Caco-2 (cell line): ENCODE measurements around the gene CATSPERD. TPM values are rescaled to one million over a fixed set of nuclear protein-coding genes. Genes with fewer than 3 reads are reported as not detected.

Source experiments
- BruUV-seq: library from RNA; stranded (reverse); fragments of 400-500 nt; replicated peaks from 2 replicates; lab custom pipeline; 2021; lab: Mats Ljungman, UMichigan
- CTCF ChIA-PET: fragments of 300-600 bp; sonication (Branson Sonifier 250); formaldehyde crosslinking; loops from one replicate; lab custom pipeline; 2022; ENCODE audit warnings: antibody characterized with exemption; lab: Charles Lee
- POLR2A ChIA-PET: fragments of 300-600 bp; sonication (Branson Sonifier 250); formaldehyde crosslinking; loops from one replicate; lab custom pipeline; 2022; ENCODE audit warnings: antibody characterized with exemption; lab: Charles Lee
- DNase-seq, 2 experiments: peaks; one replicate each; pipeline versions ENCODE4 v3.0.0 to v3.0.0-alpha.2; 2020 to 2022
- H3K27me3 ChIP-seq: replicated peaks from 2 replicates; pipeline ENCODE4 v1.6.0; 2011; ENCODE audit warnings: low read length; ENCODE audit not compliant: control insufficient read depth, insufficient read depth
- H3K36me3 ChIP-seq: 2 replicates; pipeline ENCODE4 v1.5.1; 2011; ENCODE audit warnings: low read length; ENCODE audit not compliant: control insufficient read depth, insufficient read depth
- H3K4me1 ChIP-seq: fragments of 250-450 bp; sonication (Bioruptor Pico); 2 replicates; pipeline ENCODE4 v1.5.1; 2020; ENCODE audit warnings: mild to moderate bottlenecking
- H3K4me3 ChIP-seq: 2 replicates; pipeline ENCODE4 v1.5.1; 2011; ENCODE audit warnings: low read depth, mild to moderate bottlenecking, control low read depth, low read length
- H3K9me3 ChIP-seq: fragments of 250-450 bp; sonication (Bioruptor Pico); 2 replicates; pipeline ENCODE4 v1.5.1; 2020; ENCODE audit warnings: mild to moderate bottlenecking, moderate library complexity
- H3K27ac Mint-ChIP-seq: one replicate; pipeline ENCODE4 v1.8.0; 2022; ENCODE audit warnings: mixed read lengths; ENCODE audit not compliant: unreplicated experiment
- H3K27me3 Mint-ChIP-seq: one replicate; pipeline ENCODE4 v1.8.0; 2022; ENCODE audit warnings: mixed read lengths; ENCODE audit not compliant: insufficient read depth, unreplicated experiment
- H3K36me3 Mint-ChIP-seq: one replicate; pipeline ENCODE4 v1.8.0; 2022; ENCODE audit warnings: mild to moderate bottlenecking, mixed read lengths; ENCODE audit not compliant: insufficient read depth, unreplicated experiment
- H3K4me1 Mint-ChIP-seq: one replicate; pipeline ENCODE4 v1.8.0; 2022; ENCODE audit warnings: low read depth, mixed read lengths; ENCODE audit not compliant: unreplicated experiment
- H3K4me3 Mint-ChIP-seq: one replicate; pipeline ENCODE4 v1.8.0; 2022; ENCODE audit warnings: mild to moderate bottlenecking, moderate library complexity, mixed read lengths; ENCODE audit not compliant: unreplicated experiment
- H3K9me3 Mint-ChIP-seq: one replicate; pipeline ENCODE4 v1.8.0; 2022; ENCODE audit warnings: mixed read lengths; ENCODE audit not compliant: unreplicated experiment
- CTCF ChIP-seq, 2 experiments: fragments of 200-600 bp in 1 of 2; IDR thresholded peaks; 1 replicate in 1 of 2; 2 replicates in 1 of 2; pipeline versions ENCODE4 v1.5.1 to v1.8.0; 2011 to 2022; ENCODE audit warnings: antibody characterized with exemption in 1 of 2, control low read depth in 1 of 2, inconsistent platforms in 1 of 2, low read depth in 1 of 2, low read length in 1 of 2, mild to moderate bottlenecking in 1 of 2, moderate library complexity in 1 of 2; ENCODE audit not compliant: insufficient read depth in 1 of 2, severe bottlenecking in 1 of 2, unreplicated experiment in 1 of 2
- intact Hi-C: fragments of 100-400 bp; cut with micrococcal nuclease; formaldehyde crosslinking; loops from one replicate; pipeline ENCODE4 v1.10.0; 2022; ENCODE audit not compliant: unreplicated experiment
- total RNA-seq: library from RNA; stranded (reverse); gene quantifications from 2 replicates; pipeline ENCODE4 v1.2.3, GENCODE V29; 2022

Gene CATSPERD
- total RNA-seq, 1 experiment from 2014 or later: not detected

DNA sequence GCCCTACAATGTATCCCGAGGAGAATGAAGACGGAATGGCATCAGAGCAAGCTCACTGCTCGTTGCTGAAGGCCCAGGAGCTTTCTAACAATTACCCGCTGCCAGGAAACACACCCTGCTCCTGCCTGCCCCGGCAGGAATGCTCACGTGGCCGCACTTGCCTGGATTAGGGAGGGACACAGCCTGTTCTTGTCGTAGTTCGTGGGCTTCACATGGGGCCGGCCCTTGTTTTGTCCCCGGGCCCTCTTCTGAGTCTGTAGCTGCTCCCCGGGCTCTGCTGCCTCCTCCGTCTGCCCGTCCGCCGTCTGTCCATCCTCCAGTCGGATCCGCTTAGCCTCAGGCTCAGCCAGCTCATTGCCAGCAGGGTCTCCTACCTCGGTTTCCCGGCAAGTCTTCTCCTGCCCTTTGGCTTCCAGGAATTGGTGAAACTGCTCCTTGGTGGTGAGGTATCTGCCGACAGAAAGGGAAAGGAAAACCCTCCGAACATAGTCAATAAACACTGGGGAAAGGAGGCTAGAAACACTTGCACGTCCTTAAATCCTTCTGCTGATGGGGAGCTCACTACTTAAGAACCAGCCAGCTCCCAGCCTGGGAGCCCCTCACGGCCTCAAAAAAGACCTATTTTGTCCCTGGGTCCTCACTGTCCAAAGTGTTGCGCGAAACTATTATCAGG is 69.6 kb downstream of the CATSPERD start:
- H3K27ac Mint-ChIP-seq: peak overlapping the region; percentile 100
- H3K27me3 Mint-ChIP-seq: no peaks in the 10 kb centered on the region
- TF ChIP-seq CTCF (IDR thresholded peaks at IDR 0.05; ENCODE audit: insufficient read depth in 1 of 2, low read depth in 1 of 2, low read length in 1 of 2, severe bottlenecking in 1 of 2, unreplicated experiment in 1 of 2): no peak
- peaks cover 54% of the 10 kb centered on the region for H3K36me3 Mint-ChIP-seq
- peak overlapping the region; percentile 98 for H3K4me3 Mint-ChIP-seq
- Histone ChIP-seq H3K36me3 (peaks cover 4% of the 10 kb centered on the region; the same call in 1 of the 2 replicates), H3K27me3 (no peaks in the 10 kb centered on the region), H3K4me3 (peak overlapping the region; percentile 86), H3K4me1 (no peaks in the 10 kb centered on the region), H3K9me3 (no peaks in the 10 kb centered on the region)
- no peaks in the 10 kb centered on the region for H3K9me3 Mint-ChIP-seq
- ChIA-PET CTCF (interaction anchor here (0.5 to 1.9 kb wide), 2 partner anchors 12 to 14 kb away, joined by 4 to 11 read pairs; no protein-coding TSS in a partner anchor), POLR2A (interaction anchor here (0.5 kb wide), 1 partner anchor 16 kb away, joined by 4 read pairs; no protein-coding TSS in a partner anchor)
- no peak for DNase-seq
- no TSS peak for BruUV-seq
- intact Hi-C loops: loop anchor here (1.0 to 5.0 kb wide), 3 partner anchors 17 to 110 kb away; partner anchors contain the start of genes CATSPERD, LONP1 and MICOS13
- no peaks in the 10 kb centered on the region for H3K4me1 Mint-ChIP-seq

- no peaks in the 10 kb centered on the region for H3K9me3 Mint-ChIP-seq
- DNase-seq: peak; percentile 96 to 98
- no peaks in the 10 kb centered on the region for H3K27me3 Mint-ChIP-seq
- BruUV-seq: TSS peak; percentile 87
- Histone ChIP-seq H3K9me3 (no peaks in the 10 kb centered on the region), H3K27me3 (no peaks in the 10 kb centered on the region), H3K36me3 (peaks cover 4% of the 10 kb centered on the region; the same call in 1 of the 2 replicates), H3K4me1 (no peaks in the 10 kb centered on the region), H3K4me3 (peak within 1 kb of the TSS; percentile 86)
- peak within 1 kb of the TSS; percentile 98 for H3K4me3 Mint-ChIP-seq
- peaks cover 54% of the 10 kb centered on the region for H3K36me3 Mint-ChIP-seq
- peak within 1 kb of the TSS; percentile 100 for H3K27ac Mint-ChIP-seq
- no peak for TF ChIP-seq CTCF (IDR thresholded peaks at IDR 0.05; ENCODE audit: insufficient read depth in 1 of 2, low read depth in 1 of 2, low read length in 1 of 2, severe bottlenecking in 1 of 2, unreplicated experiment in 1 of 2)
- intact Hi-C loops: loop anchor here (1.0 to 5.0 kb wide), 3 partner anchors 18 to 111 kb away; partner anchors contain the start of genes CATSPERD, LONP1 and MICOS13
- ChIA-PET CTCF (interaction anchor here (0.5 to 1.9 kb wide), 2 partner anchors 11 to 13 kb away, joined by 4 to 11 read pairs; no protein-coding TSS in a partner anchor), POLR2A (interaction anchor here (0.5 to 0.7 kb wide), 2 partner anchors 17 to 18 kb away, joined by 3 to 4 read pairs; no protein-coding TSS in a partner anchor)
- no peaks in the 10 kb centered on the region for H3K4me1 Mint-ChIP-seq
These were observed 70.4 kb downstream of the CATSPERD start, which contains the start of gene DUS3L for GRCh38 chr19:5790559-5791520. Gene DUS3L (minus strand): TSS chr19:5791163. CDS start chr19:5791141, 22 bp downstream.
